D721Med (cell line): ENCODE data around the gene MUC5AC.
A peak's percentile ranks its signal among the peaks of the same experiment; 100 is the strongest.

Experiments
- DNase-seq: peaks from one replicate; pipeline ENCODE4 v3.0.0; 2011; ENCODE audit warnings: low spot score; ENCODE audit not compliant: insufficient read length
- FAIRE-seq: peaks from 2 replicates; lab custom pipeline; 2011; peaks lifted over from hg19 to GRCh38; lab: Jason Lieb, UNC
- CTCF ChIP-seq: IDR thresholded peaks from 2 replicates; pipeline ENCODE4 v1.5.1; 2012; ENCODE audit warnings: mild to moderate bottlenecking, control low read depth; ENCODE audit not compliant: insufficient read depth; ENCODE audit errors: missing control alignments

Gene MUC5AC

GRCh38 chr11:1230456-1231395, 73.0 kb downstream of the MUC5AC start:
- FAIRE-seq = no peak
- TF ChIP-seq CTCF = no peak
- peak; percentile 6 for DNase-seq

- no peak for FAIRE-seq
- no peak for TF ChIP-seq CTCF
- DNase-seq = peak; percentile 9
These were observed 73.8 kb downstream of the MUC5AC start for GRCh38 chr11:1231396-1232020.

GRCh38 chr11:1232021-1232882, 74.5 kb downstream of the MUC5AC start:
- FAIRE-seq = no peak
- DNase-seq = no peak
- no peak for TF ChIP-seq CTCF

- no peak for TF ChIP-seq CTCF
- FAIRE-seq (no peak), DNase-seq (peak; percentile 2)
These were observed 75.1 kb downstream of the MUC5AC start for GRCh38 chr11:1232883-1233321.

GRCh38 chr11:1233351-1234053, 75.7 kb downstream of the MUC5AC start:
- no peak for FAIRE-seq
- peak; percentile 8 for DNase-seq
- TF ChIP-seq CTCF = no peak

GRCh38 chr11:1234054-1234720, 76.4 kb downstream of the MUC5AC start:
- DNase-seq (no peak), FAIRE-seq (no peak)
- TF ChIP-seq CTCF = no peak
